ENCODE measurements around the gene RAPGEF4. TPM values are rescaled to one million over a fixed set of nuclear protein-coding genes. Genes with fewer than 3 reads are reported as not detected.

RAPGEF4 gene
- total RNA-seq, 1 experiment from 2014 or later, result 0.59 TPM

- no peak for TF ChIP-seq POLR2AphosphoS5 (IDR thresholded peaks at IDR 0.05; ENCODE audit: low read depth, low read length)
- no peak for TF ChIP-seq REST (IDR thresholded peaks at IDR 0.05; ENCODE audit: low read depth)
- no peak for TF ChIP-seq SP1 (IDR thresholded peaks at IDR 0.05; ENCODE audit: low read depth)
- TF ChIP-seq EGR1 (IDR thresholded peaks at IDR 0.05; ENCODE audit: low read depth), result no peak
- TF ChIP-seq RAD21 (IDR thresholded peaks at IDR 0.05; ENCODE audit: low read depth), result no peak
- TF ChIP-seq ZFX (IDR thresholded peaks at IDR 0.05), result no peak
- no peak for TF ChIP-seq ZNF274 (IDR thresholded peaks at IDR 0.05; ENCODE audit: low read depth, low read length)
Observed at GRCh38 chr2:172938713-172939375, 203.2 kb downstream of the RAPGEF4 start (continued).

GRCh38 chr2:172943539-172943938, 207.9 kb downstream of the RAPGEF4 start:
- Histone ChIP-seq H3K36me3 (ENCODE audit: control insufficient read depth in 1 of 2, insufficient read depth in 2 of 2, low read length in 2 of 2) (no peaks in the 10 kb centered on the region), H3K4me3 (replicated peaks in 1 of 2; ENCODE audit: low read depth in 1 of 2, low read length in 2 of 2) (no peak overlapping the region), H3K9ac (ENCODE audit: low read length) (no peak overlapping the region), H3K27me3 (ENCODE audit: insufficient read depth, low read length) (no peaks in the 10 kb centered on the region), H3K4me1 (ENCODE audit: control insufficient read depth in 1 of 2, insufficient read depth in 2 of 2, low read length in 2 of 2) (peaks cover 0 to 8% of the 10 kb centered on the region in 2 experiments; a peak in 1 of 4 replicates), H2AFZ (ENCODE audit: low read depth, low read length, poor library complexity, severe bottlenecking) (no peak overlapping the region), H3K4me2 (ENCODE audit: low read length) (no peak overlapping the region), H3K27ac (ENCODE audit: low read depth, low read length) (no peak overlapping the region), H3K9me2 (ENCODE audit: insufficient read depth) (no peaks in the 10 kb centered on the region), H3K9me3 (ENCODE audit: control insufficient read depth in 1 of 2, insufficient read depth in 1 of 2, low read depth in 1 of 2, low read length in 2 of 2) (no peaks in the 10 kb centered on the region), H4K20me1 (ENCODE audit: insufficient read depth) (no peaks in the 10 kb centered on the region), H3K79me2 (ENCODE audit: insufficient read depth, low read length) (no peaks in the 10 kb centered on the region)
- DNase-seq (ENCODE audit: low read depth, low spot score) (no peak), ATAC-seq (no peak)
- intact Hi-C loops (cut with micrococcal nuclease), result no loop called here
- TF ChIP-seq ZFX (IDR thresholded peaks at IDR 0.05), result no peak
- TF ChIP-seq ZBTB33 (IDR thresholded peaks at IDR 0.05; ENCODE audit: extremely low read depth, insufficient replicate concordance, low read length), result no peak
- TF ChIP-seq ATF3 (IDR thresholded peaks at IDR 0.05), result no peak
- TF ChIP-seq POLR2AphosphoS5 (IDR thresholded peaks at IDR 0.05; ENCODE audit: low read depth, low read length), result no peak
- no peak for TF ChIP-seq ZNF274 (IDR thresholded peaks at IDR 0.05; ENCODE audit: low read depth, low read length)
- no peak for TF ChIP-seq SP1 (IDR thresholded peaks at IDR 0.05; ENCODE audit: low read depth)
- no peak for TF ChIP-seq POLR2A (IDR thresholded peaks at IDR 0.05; ENCODE audit: borderline replicate concordance, extremely low read depth, insufficient read depth, insufficient read length)
- no peak for TF ChIP-seq CBX3 (IDR thresholded peaks at IDR 0.05; ENCODE audit: low read depth)
- TF ChIP-seq CEBPB (IDR thresholded peaks at IDR 0.05; ENCODE audit: low read depth), result no peak
- TF ChIP-seq CTCF (IDR thresholded peaks at IDR 0.05 in 2 of 3, conservative IDR thresholded peaks at IDR 0.05 in 1 of 3; ENCODE audit: borderline replicate concordance in 1 of 3, insufficient read depth in 1 of 3, low read depth in 2 of 3, low read length in 2 of 3), result no peak
- BruUV-seq (replicated peaks), result no TSS peak
- ChIA-PET RAD21 (ENCODE audit: low non-redundant PET in 1 of 2, low total read pairs in 2 of 2, uncharacterized antibody in 2 of 2, unreplicated experiment in 2 of 2) (no interaction called here), CTCF (no interaction called here), POLR2A (no interaction called here)
